SU-DHL-6 (cell line): ENCODE results near the gene AHDC1.

Source experiments
- CTCF ChIP-seq: fragments of 200-600 bp; sonication (generic); IDR thresholded peaks from one replicate; pipeline ENCODE4 v1.5.1; 2017; ENCODE audit warnings: antibody characterized with exemption, mild to moderate bottlenecking, low read length, moderate library complexity; ENCODE audit not compliant: insufficient read depth, poor library complexity, severe bottlenecking
- EZH2phosphoT487 ChIP-seq: fragments of 200-600 bp; sonication (generic), shearing (Covaris generic); conservative IDR thresholded peaks from 2 replicates; pipeline ENCODE4 v1.6.1; 2018; ENCODE audit warnings: mild to moderate bottlenecking, antibody characterized with exemption, low read length, moderate library complexity, mixed read lengths

GRCh38 chr1:27612718-27613117, 8.8 kb upstream of the AHDC1 start:
- TF ChIP-seq CTCF (no peak), EZH2phosphoT487 (no peak)
